CD4-positive, alpha-beta memory T cell (primary cell): ENCODE results near the gene ZFYVE27. TPM values are rescaled to one million over a fixed set of nuclear protein-coding genes. Genes with fewer than 3 reads are reported as not detected.
A peak's percentile ranks its signal among the peaks of the same experiment; 100 is the strongest.

Source experiments
- CTCF ChIA-PET: fragments of 350-600 bp; sonication (Branson Sonifier 250); formaldehyde crosslinking; loops from one replicate; lab custom pipeline; 2021; ENCODE audit warnings: inconsistent platforms; ENCODE audit not compliant: partially characterized antibody; lab: Charles Lee
- POLR2A ChIA-PET: fragments of 350-600 bp; sonication (Branson Sonifier 250); formaldehyde crosslinking; loops from one replicate; lab custom pipeline; 2021; ENCODE audit not compliant: partially characterized antibody; lab: Charles Lee
- DNase-seq, 5 donors: peaks; one replicate each; pipeline versions ENCODE4 v3.0.0 to v3.0.0-alpha.2; 2020 to 2022; ENCODE audit warnings: mixed read lengths in 1 of 5
- H3K27ac ChIP-seq: one replicate; pipeline ENCODE4 v1.7.0; 2013; ENCODE audit warnings: low read depth, low read length
- H3K27me3 ChIP-seq: 2 replicates; pipeline ENCODE4 v1.7.0; 2013; ENCODE audit warnings: mild to moderate bottlenecking, low read length, moderate library complexity; ENCODE audit not compliant: insufficient read depth
- H3K36me3 ChIP-seq: 2 replicates; pipeline ENCODE4 v1.7.0; 2013; ENCODE audit warnings: mild to moderate bottlenecking, low read length, moderate library complexity; ENCODE audit not compliant: insufficient read depth
- H3K4me1 ChIP-seq: 2 replicates; pipeline ENCODE4 v1.7.0; 2013; ENCODE audit warnings: mild to moderate bottlenecking, low read length, moderate library complexity; ENCODE audit not compliant: insufficient read depth
- H3K4me3 ChIP-seq, 2 donors: one replicate each; pipeline ENCODE4 v1.7.0; 2013; ENCODE audit warnings: low read length in 2 of 2, mild to moderate bottlenecking in 1 of 2
- H3K9me3 ChIP-seq, 2 donors: one replicate each; pipeline ENCODE4 v1.7.0; 2013; ENCODE audit warnings: low read length in 2 of 2, control low read depth in 1 of 2; ENCODE audit not compliant: control insufficient read depth in 1 of 2
- H3K27ac Mint-ChIP-seq, 7 donors: one replicate each; pipeline ENCODE4 v1.8.0; 2020 to 2021; ENCODE audit warnings: mixed read lengths in 7 of 7, mild to moderate bottlenecking in 6 of 7, inconsistent platforms in 3 of 7, moderate library complexity in 3 of 7
- H3K27me3 Mint-ChIP-seq, 2 donors: one replicate each; pipeline ENCODE4 v1.8.0; 2020 to 2021; ENCODE audit warnings: mixed read lengths in 2 of 2
- H3K36me3 Mint-ChIP-seq, 2 donors: one replicate each; pipeline ENCODE4 v1.8.0; 2020 to 2021; ENCODE audit warnings: mixed read lengths in 2 of 2, inconsistent platforms in 1 of 2, mild to moderate bottlenecking in 1 of 2
- H3K4me1 Mint-ChIP-seq, 4 donors: one replicate each; pipeline ENCODE4 v1.8.0; 2020 to 2021; ENCODE audit warnings: mixed read lengths in 4 of 4, mild to moderate bottlenecking in 1 of 4
- H3K4me3 Mint-ChIP-seq, 8 donors: one replicate each; pipeline ENCODE4 v1.8.0; 2020 to 2021; ENCODE audit warnings: mixed read lengths in 8 of 8, mild to moderate bottlenecking in 7 of 8, moderate library complexity in 6 of 8, inconsistent platforms in 3 of 8
- H3K9me3 Mint-ChIP-seq, 8 donors: one replicate each; pipeline ENCODE4 v1.8.0; 2020 to 2021; ENCODE audit warnings: mixed read lengths in 8 of 8, mild to moderate bottlenecking in 5 of 8, inconsistent platforms in 3 of 8, moderate library complexity in 1 of 8
- intact Hi-C: fragments of 100-400 bp; cut with micrococcal nuclease; formaldehyde crosslinking; loops from one replicate; pipeline ENCODE4 v1.15.1; 2023
- polyA plus RNA-seq, 2 donors: library from polyadenylated mRNA; unstranded; fragments of 300-500 nt; fragmentation: Illumina TruSeq; gene quantifications; one replicate each; pipeline ENCODE4 v1.2.3, GENCODE V29; 2021
- total RNA-seq, 2 experiments: library from RNA; stranded (reverse); gene quantifications; one replicate each; pipeline ENCODE4 v1.2.3, GENCODE V29; 2021

ZFYVE27 gene
- total and polyA plus RNA-seq, 4 experiments from 2014 or later = 26.8 to 64.5 (median 44.1) TPM

DNA sequence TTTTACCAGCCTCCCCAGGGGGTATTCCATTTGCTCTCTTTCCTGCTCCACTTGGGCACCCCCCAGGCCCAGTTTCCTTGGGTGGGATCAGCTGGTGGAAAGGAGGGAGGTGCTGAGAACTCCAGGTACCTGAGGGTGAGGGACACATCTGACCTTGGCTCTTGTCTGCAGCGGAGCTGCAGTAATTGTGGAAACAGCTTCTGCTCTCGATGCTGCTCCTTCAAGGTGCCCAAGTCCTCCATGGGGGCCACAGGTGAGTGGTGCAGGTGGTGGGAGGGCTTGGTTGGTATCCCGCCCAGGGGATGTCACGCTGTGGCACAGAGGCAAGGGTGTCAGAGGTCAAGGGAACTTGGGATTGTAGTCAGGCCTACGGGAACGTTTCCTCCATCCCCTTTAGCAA lies 20.5 kb downstream of the ZFYVE27 start:
- no peaks in the 10 kb centered on the region for H3K9me3 Mint-ChIP-seq
- H3K9me3 ChIP-seq = no peaks in the 10 kb centered on the region
- H3K36me3 Mint-ChIP-seq = peaks cover 54 to 73% of the 10 kb centered on the region in 2 donors
- H3K4me3 Mint-ChIP-seq = no peak overlapping the region
- CTCF ChIA-PET = interaction anchor here (0.7 to 4.5 kb wide), 3 partner anchors 35 to 112 kb away, joined by 3 to 17 read pairs (median 5); no protein-coding TSS in a partner anchor
- H3K4me1 ChIP-seq = no peaks in the 10 kb centered on the region
- no peaks in the 10 kb centered on the region for H3K27me3 Mint-ChIP-seq
- no peak for DNase-seq
- no peak overlapping the region for H3K27ac Mint-ChIP-seq
- POLR2A ChIA-PET = no interaction called here
- no peak overlapping the region for H3K4me3 ChIP-seq
- H3K27me3 ChIP-seq = no peaks in the 10 kb centered on the region
- H3K36me3 ChIP-seq = peaks cover 75% of the 10 kb centered on the region
- intact Hi-C loops = no loop called here
- H3K27ac ChIP-seq = no peak overlapping the region
- H3K4me1 Mint-ChIP-seq = no peaks in the 10 kb centered on the region

GRCh38 chr10:97759158-97759887 lies 22.4 kb downstream of the ZFYVE27 start:
- Mint-ChIP-seq H3K27ac (no peak overlapping the region), H3K27me3 (no peaks in the 10 kb centered on the region), H3K36me3 (peaks cover 43 to 60% of the 10 kb centered on the region in 2 donors), H3K4me3 (no peak overlapping the region), H3K4me1 (no peaks in the 10 kb centered on the region), H3K9me3 (no peaks in the 10 kb centered on the region)
- H3K36me3 ChIP-seq = peaks cover 58% of the 10 kb centered on the region
- no peak overlapping the region for H3K4me3 ChIP-seq
- no peaks in the 10 kb centered on the region for H3K27me3 ChIP-seq
- H3K27ac ChIP-seq = no peak overlapping the region
- H3K4me1 ChIP-seq = no peaks in the 10 kb centered on the region
- POLR2A ChIA-PET = no interaction called here
- intact Hi-C loops = loop anchor here (1.0 kb wide), 1 partner anchor 110 kb away; no protein-coding TSS in a partner anchor
- DNase-seq = peak in 4 of 5 donors; percentile 18 to 37 (median 28)
- CTCF ChIA-PET = interaction anchor here (0.7 to 4.5 kb wide), 4 partner anchors 10 to 111 kb away, joined by 3 to 17 read pairs (median 4); no protein-coding TSS in a partner anchor
- no peaks in the 10 kb centered on the region for H3K9me3 ChIP-seq

GRCh38 chr10:97759946-97760345 lies 23.0 kb downstream of the ZFYVE27 start:
- Mint-ChIP-seq H3K27me3 (no peaks in the 10 kb centered on the region), H3K4me1 (no peaks in the 10 kb centered on the region), H3K4me3 (no peak overlapping the region), H3K36me3 (peaks cover 40 to 54% of the 10 kb centered on the region in 2 donors), H3K9me3 (no peaks in the 10 kb centered on the region), H3K27ac (peak overlapping the region in 1 of 7 donors; percentile 64)
- no peak overlapping the region for H3K27ac ChIP-seq
- intact Hi-C loops = loop anchor here (1.0 kb wide), 1 partner anchor 109 kb away; no protein-coding TSS in a partner anchor
- H3K4me3 ChIP-seq = no peak overlapping the region
- no peaks in the 10 kb centered on the region for H3K9me3 ChIP-seq
- H3K4me1 ChIP-seq = no peaks in the 10 kb centered on the region
- no peak for DNase-seq
- CTCF ChIA-PET = interaction anchor here (0.9 to 4.5 kb wide), 5 partner anchors 11 to 117 kb away, joined by 3 to 17 read pairs (median 4); no protein-coding TSS in a partner anchor
- no peaks in the 10 kb centered on the region for H3K27me3 ChIP-seq
- POLR2A ChIA-PET = no interaction called here
- peaks cover 51% of the 10 kb centered on the region for H3K36me3 ChIP-seq

DNA sequence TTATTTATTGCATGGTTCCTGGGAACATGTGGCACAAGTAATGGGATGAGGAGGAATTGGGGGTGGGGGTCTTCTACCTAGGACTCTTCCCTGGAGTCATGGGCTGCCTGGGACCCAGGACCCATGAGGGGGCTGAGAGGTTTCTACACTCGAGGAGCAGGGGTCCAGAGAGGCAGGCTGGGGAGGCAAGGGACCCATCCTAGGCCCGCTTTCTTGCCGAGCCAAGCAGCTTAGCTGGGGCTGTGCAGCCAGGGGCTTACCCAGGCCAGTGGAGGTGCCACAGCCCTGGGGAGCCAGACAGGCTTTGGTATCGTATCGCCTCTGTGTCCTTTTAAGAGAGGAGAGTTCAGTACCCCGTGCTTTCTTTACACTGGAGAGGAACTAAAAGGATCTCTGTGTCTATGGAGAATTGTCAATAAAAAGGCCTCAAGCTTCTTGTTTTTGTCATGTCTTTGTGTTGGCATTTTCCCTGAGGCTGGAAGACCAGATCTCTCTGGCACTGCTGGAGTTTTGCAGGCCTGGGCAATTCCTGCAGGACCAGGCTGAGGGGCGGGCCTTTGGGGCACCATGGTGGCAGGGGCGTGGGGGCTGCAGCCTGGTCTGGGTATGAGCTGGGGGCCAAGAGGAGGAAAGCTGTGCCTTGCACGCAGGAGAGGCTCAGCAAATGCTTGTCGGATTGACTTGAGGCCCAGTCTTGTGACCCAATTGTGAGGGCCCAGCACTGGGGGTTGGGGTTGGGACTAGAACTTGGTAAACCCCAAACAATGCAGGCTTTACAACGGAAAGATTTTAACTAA lies 23.7 kb downstream of the ZFYVE27 start:
- H3K36me3 Mint-ChIP-seq = peaks cover 36 to 47% of the 10 kb centered on the region in 2 donors

GRCh38 chr10:97761331-97761865 lies 24.5 kb downstream of the ZFYVE27 start:
- no peak for DNase-seq
- no peak overlapping the region for H3K4me3 ChIP-seq
- H3K9me3 ChIP-seq = no peaks in the 10 kb centered on the region
- H3K4me1 ChIP-seq = no peaks in the 10 kb centered on the region
- no peaks in the 10 kb centered on the region for H3K27me3 ChIP-seq
- intact Hi-C loops = no loop called here
- Mint-ChIP-seq H3K27ac (peak overlapping the region in 4 of 7 donors; percentile 57 to 74 (median 60)), H3K4me1 (no peaks in the 10 kb centered on the region), H3K9me3 (no peaks in the 10 kb centered on the region), H3K27me3 (no peaks in the 10 kb centered on the region), H3K36me3 (peaks cover 40 to 47% of the 10 kb centered on the region in 2 donors), H3K4me3 (no peak overlapping the region)
- peaks cover 38% of the 10 kb centered on the region for H3K36me3 ChIP-seq
- no peak overlapping the region for H3K27ac ChIP-seq
- ChIA-PET POLR2A (no interaction called here), CTCF (interaction anchor here (0.6 to 2.3 kb wide), 6 partner anchors 10 to 111 kb away, joined by 3 to 10 read pairs (median 3); partner anchors contain the start of gene AVPI1)

More for the DNA sequence above, 23.7 kb downstream of the ZFYVE27 start:
- Histone ChIP-seq H3K9me3 (no peaks in the 10 kb centered on the region), H3K36me3 (peaks cover 44% of the 10 kb centered on the region), H3K27me3 (no peaks in the 10 kb centered on the region), H3K4me3 (no peak overlapping the region), H3K27ac (no peak overlapping the region), H3K4me1 (no peaks in the 10 kb centered on the region)
- Mint-ChIP-seq H3K4me3 (no peak overlapping the region), H3K9me3 (no peaks in the 10 kb centered on the region), H3K27ac (peak overlapping the region in 2 of 7 donors; percentile 29 to 57), H3K4me1 (no peaks in the 10 kb centered on the region), H3K27me3 (no peaks in the 10 kb centered on the region)
- intact Hi-C loops = no loop called here
- CTCF ChIA-PET = interaction anchor here (0.7 to 4.5 kb wide), 6 partner anchors 12 to 117 kb away, joined by 3 to 17 read pairs (median 4); partner anchors contain the start of gene AVPI1
- DNase-seq = no peak
- POLR2A ChIA-PET = no interaction called here

DNA sequence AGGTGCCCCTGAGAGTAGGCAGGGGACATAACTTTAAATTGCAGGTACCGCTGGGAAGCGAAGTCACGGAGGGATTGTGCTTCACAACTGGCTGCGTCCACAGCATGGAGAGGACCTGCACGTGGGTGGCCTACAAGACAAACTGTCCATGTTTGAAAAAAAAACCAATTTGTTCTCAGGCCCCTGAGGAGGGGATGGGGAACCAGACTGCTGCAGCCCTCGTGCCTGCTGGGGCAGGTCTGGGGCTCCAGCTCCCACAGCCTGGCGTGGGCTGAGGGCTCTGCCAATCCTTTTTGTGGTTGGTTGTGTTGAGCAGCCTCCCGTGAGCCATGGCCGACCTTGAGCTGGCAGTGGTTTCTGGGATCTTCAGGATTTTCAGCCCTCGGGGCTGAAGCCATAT lies 25.1 kb downstream of the ZFYVE27 start:
- no peak for DNase-seq
- no peaks in the 10 kb centered on the region for H3K9me3 ChIP-seq
- H3K36me3 Mint-ChIP-seq = peaks cover 34 to 40% of the 10 kb centered on the region in 2 donors
- no peaks in the 10 kb centered on the region for H3K4me1 ChIP-seq
- H3K27ac Mint-ChIP-seq = peak overlapping the region in 1 of 7 donors; percentile 57
- intact Hi-C loops = no loop called here
- H3K36me3 ChIP-seq = peaks cover 32% of the 10 kb centered on the region
- no peak overlapping the region for H3K4me3 ChIP-seq
- POLR2A ChIA-PET = no interaction called here
- CTCF ChIA-PET = interaction anchor here (0.6 to 2.3 kb wide), 4 partner anchors 10 to 110 kb away, joined by 3 to 10 read pairs (median 4); no protein-coding TSS in a partner anchor
- H3K27me3 ChIP-seq = no peaks in the 10 kb centered on the region
- H3K27ac ChIP-seq = no peak overlapping the region
- no peak overlapping the region for H3K4me3 Mint-ChIP-seq
- no peaks in the 10 kb centered on the region for H3K4me1 Mint-ChIP-seq
- H3K9me3 Mint-ChIP-seq = no peaks in the 10 kb centered on the region
- no peaks in the 10 kb centered on the region for H3K27me3 Mint-ChIP-seq
